Esophagus muscularis mucosa (tissue), 4 donors: ENCODE data around the gene TMCO2. TPM values are rescaled to one million over a fixed set of nuclear protein-coding genes. Genes with fewer than 3 reads are reported as not detected.

Experiments used
- DNase-seq: peaks from one replicate; pipeline ENCODE4 v3.0.0-alpha.2; 2017; ENCODE audit errors: extremely low spot score
- H3K27ac ChIP-seq, 4 donors: fragments of 200-600 bp; sonication (generic); replicated peaks in 1 of 4; 1 replicate in 3 of 4; 2 replicates in 1 of 4; pipeline ENCODE4 v1.5.1; 2016 to 2019; ENCODE audit warnings: mild to moderate bottlenecking in 1 of 4
- H3K27me3 ChIP-seq, 4 donors: fragments of 200-600 bp; sonication (generic); one replicate each; pipeline versions ENCODE4 v1.5.1 to v1.6.0; 2016 to 2019
- H3K36me3 ChIP-seq, 4 donors: fragments of 200-600 bp; sonication (generic); one replicate each; pipeline ENCODE4 v1.5.1; 2016 to 2019
- H3K4me1 ChIP-seq, 4 donors: fragments of 200-600 bp; sonication (generic); one replicate each; pipeline ENCODE4 v1.5.1; 2016 to 2019
- H3K4me3 ChIP-seq, 4 donors: fragments of 200-600 bp; sonication (generic); 1 replicate in 2 of 4; 2 replicates in 2 of 4; pipeline ENCODE4 v1.5.1; 2016 to 2019; ENCODE audit warnings: mild to moderate bottlenecking in 4 of 4, moderate library complexity in 1 of 4
- H3K9me3 ChIP-seq, 4 donors: fragments of 200-600 bp; sonication (generic); 1 replicate in 3 of 4; 2 replicates in 1 of 4; pipeline ENCODE4 v1.5.1; 2016 to 2019
- CTCF ChIP-seq, 3 experiments: fragments of 200-600 bp in 2 of 3; fragments of 450-650 bp in 1 of 3; sonication (generic) in 2 of 3; IDR thresholded peaks; one replicate each; pipeline ENCODE4 v1.5.1; 2017 to 2019; ENCODE audit warnings: antibody characterized with exemption in 3 of 3, mild to moderate bottlenecking in 2 of 3, moderate library complexity in 1 of 3
- EP300 ChIP-seq: sonication (generic); formaldehyde crosslinking; IDR thresholded peaks from one replicate; pipeline ENCODE4 v1.6.1; 2017; ENCODE audit warnings: antibody characterized with exemption
- POLR2A ChIP-seq: fragments of 450-650 bp; IDR thresholded peaks from one replicate; pipeline ENCODE4 v1.6.1; 2017; ENCODE audit warnings: antibody characterized with exemption, moderate library complexity, mild to moderate bottlenecking, low read depth
- POLR2AphosphoS5 ChIP-seq, 2 donors: sonication (generic); formaldehyde crosslinking; IDR thresholded peaks; one replicate each; pipeline ENCODE4 v1.6.1; 2017; ENCODE audit warnings: antibody characterized with exemption in 2 of 2
- WGBS: methylation state at CpG from one replicate; pipeline ENCODE4 v1.1.5; 2018; 5-methylcytosine and 5-hydroxymethylcytosine counted together
- intact Hi-C: fragments of 100-400 bp; cut with DNase I; formaldehyde crosslinking; loops from one replicate; pipeline ENCODE4 v1.15.1; 2023
- total RNA-seq, 4 donors: library from RNA; depleted of rRNA; stranded (reverse); fragments of >200 nt; gene quantifications; one replicate each; pipeline versions ENCODE4 v1.1.0 to v1.2.1, GENCODE V29; 2016

TMCO2 gene
- total RNA-seq, 4 donors from 2014 or later, result not detected

GRCh38 chr1:40300249-40300567, 52.5 kb downstream of the TMCO2 start:
- H3K9me3 ChIP-seq, result no peaks in the 10 kb centered on the region
- peak; percentile 64 for DNase-seq
- TF ChIP-seq EP300 (no peak), POLR2AphosphoS5 (IDR thresholded peaks at IDR 0.05) (no peak), CTCF (IDR thresholded peaks at IDR 0.05) (no peak), POLR2A (no peak)
- no peaks in the 10 kb centered on the region for H3K4me1 ChIP-seq
- H3K4me3 ChIP-seq, result no peak overlapping the region
- H3K27me3 ChIP-seq, result peaks cover 0 to 13% (median 0%) of the 10 kb centered on the region in 4 donors
- no peaks in the 10 kb centered on the region for H3K36me3 ChIP-seq
- 88% methylated on average over 1 of the region's 1 CpG for WGBS
- intact Hi-C loops, result no loop called here
- no peak overlapping the region for H3K27ac ChIP-seq

GRCh38 chr1:40300651-40301050, 52.9 kb downstream of the TMCO2 start:
- Histone ChIP-seq H3K27me3 (peaks cover 0 to 13% (median 0%) of the 10 kb centered on the region in 4 donors), H3K27ac (no peak overlapping the region), H3K4me3 (no peak overlapping the region), H3K4me1 (no peaks in the 10 kb centered on the region), H3K36me3 (no peaks in the 10 kb centered on the region), H3K9me3 (no peaks in the 10 kb centered on the region)
- peak; percentile 68 for DNase-seq
- TF ChIP-seq POLR2AphosphoS5 (IDR thresholded peaks at IDR 0.05) (no peak), CTCF (IDR thresholded peaks at IDR 0.05) (no peak), EP300 (no peak), POLR2A (no peak)
- WGBS, result 95% methylated on average over 9 of the region's 9 CpGs
- intact Hi-C loops, result no loop called here

GRCh38 chr1:40301066-40301465, 53.3 kb downstream of the TMCO2 start:
- Histone ChIP-seq H3K9me3 (no peaks in the 10 kb centered on the region), H3K36me3 (no peaks in the 10 kb centered on the region), H3K4me1 (no peaks in the 10 kb centered on the region), H3K27me3 (peaks cover 0 to 13% (median 0%) of the 10 kb centered on the region in 4 donors), H3K27ac (no peak overlapping the region), H3K4me3 (no peak overlapping the region)
- DNase-seq, result peak; percentile 85
- intact Hi-C loops, result no loop called here
- TF ChIP-seq EP300 (no peak), CTCF (IDR thresholded peaks at IDR 0.05) (no peak), POLR2A (no peak), POLR2AphosphoS5 (IDR thresholded peaks at IDR 0.05) (no peak)
- 92% methylated on average over 7 of the region's 10 CpGs for WGBS

Other genes starting within 250 kb of the TMCO2 start
- gene CAP1, start 207.2 kb upstream of the TMCO2 start, total RNA-seq, result 100 to 1,000 TPM; 412 to 468 (median 442) TPM
- 10 to 100 TPM; 44.1 to 75.2 (median 50.0) TPM for gene PPT1, start 150.7 kb upstream of the TMCO2 start, total RNA-seq
- gene RLF, start 86.5 kb upstream of the TMCO2 start, total RNA-seq, result 10 to 100 TPM; 15.1 to 23.7 (median 21.2) TPM
- gene ZMPSTE24, start 10.3 kb downstream of the TMCO2 start, total RNA-seq, result 10 to 100 TPM; 37.4 to 49.8 (median 48.9) TPM
- gene COL9A2, start 69.3 kb downstream of the TMCO2 start, total RNA-seq, result 1 to 10 TPM; 1.2 to 2.5 (median 1.7) TPM
- 10 to 100 TPM; 20.7 to 39.3 (median 29.2) TPM for gene SMAP2, start 125.8 kb downstream of the TMCO2 start, total RNA-seq
- gene ZFP69B, start 202.5 kb downstream of the TMCO2 start, total RNA-seq, result under 1 TPM; 0.66 to 0.91 (median 0.79) TPM
- 1 to 10 TPM; 2.5 to 5.8 (median 4.4) TPM for gene ZFP69, start 229.4 kb downstream of the TMCO2 start, total RNA-seq